Stimulated activated CD4-positive, alpha-beta T cell treated with anti-CD3 and anti-CD28 coated beads, Interleukin-2, amount 100 ng/mL, for 24 hours (primary cell): ENCODE data around the gene SPP2.

Experiments used
- DNase-seq, 2 donors: peaks; one replicate each; pipeline ENCODE4 v3.0.0-alpha.2; 2020

The SPP2 gene, protein sequence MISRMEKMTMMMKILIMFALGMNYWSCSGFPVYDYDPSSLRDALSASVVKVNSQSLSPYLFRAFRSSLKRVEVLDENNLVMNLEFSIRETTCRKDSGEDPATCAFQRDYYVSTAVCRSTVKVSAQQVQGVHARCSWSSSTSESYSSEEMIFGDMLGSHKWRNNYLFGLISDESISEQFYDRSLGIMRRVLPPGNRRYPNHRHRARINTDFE

GRCh38 chr2:234050455-234051135 lies at the start of gene SPP2:
Gene SPP2 (plus strand): TSS chr2:234050702. CDS start chr2:234050787, 85 bp downstream.
- DNase-seq: no peak

GRCh38 chr2:234001380-234002160 lies 48.9 kb upstream of the SPP2 start:
- no peak for DNase-seq

- no peak for DNase-seq
Observed at GRCh38 chr2:234002281-234002680, 48.2 kb upstream of the SPP2 start.

DNA sequence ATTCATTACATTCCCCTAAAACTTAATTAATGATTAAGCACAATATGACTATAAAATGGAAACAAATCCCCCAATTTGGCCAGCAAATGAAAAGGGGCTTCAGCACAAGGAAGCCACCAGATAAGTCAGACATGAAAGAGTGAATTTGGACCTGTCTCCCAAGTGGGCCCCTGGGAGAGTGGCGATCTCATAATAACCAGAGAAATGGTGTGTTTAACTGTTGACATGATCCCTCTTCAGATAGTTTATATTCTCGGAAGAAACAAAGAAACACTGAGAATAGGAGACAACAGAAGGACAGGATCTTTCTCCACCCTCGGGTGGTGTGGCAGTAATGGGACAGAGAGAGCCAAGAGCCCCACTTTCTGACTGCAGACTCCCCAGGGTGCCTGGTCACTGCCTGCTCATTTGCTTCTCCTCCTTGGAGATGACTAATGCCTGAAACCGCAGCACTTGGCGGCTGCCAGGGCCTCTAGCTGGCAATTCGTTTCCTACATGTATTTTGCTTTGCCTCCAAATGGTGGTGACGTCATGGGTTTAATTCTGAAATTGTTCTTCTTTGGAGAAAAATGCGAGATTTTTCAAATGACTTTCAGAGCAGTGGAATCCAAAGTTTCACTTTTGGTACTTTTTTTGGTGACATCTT lies 46.4 kb upstream of the SPP2 start:
- peak in 1 of 2 donors; percentile 36 for DNase-seq

- DNase-seq: no peak
Observed at GRCh38 chr2:234005126-234005525, 45.4 kb upstream of the SPP2 start.

GRCh38 chr2:234006501-234006900 lies 44.0 kb upstream of the SPP2 start:
- DNase-seq: no peak

DNA sequence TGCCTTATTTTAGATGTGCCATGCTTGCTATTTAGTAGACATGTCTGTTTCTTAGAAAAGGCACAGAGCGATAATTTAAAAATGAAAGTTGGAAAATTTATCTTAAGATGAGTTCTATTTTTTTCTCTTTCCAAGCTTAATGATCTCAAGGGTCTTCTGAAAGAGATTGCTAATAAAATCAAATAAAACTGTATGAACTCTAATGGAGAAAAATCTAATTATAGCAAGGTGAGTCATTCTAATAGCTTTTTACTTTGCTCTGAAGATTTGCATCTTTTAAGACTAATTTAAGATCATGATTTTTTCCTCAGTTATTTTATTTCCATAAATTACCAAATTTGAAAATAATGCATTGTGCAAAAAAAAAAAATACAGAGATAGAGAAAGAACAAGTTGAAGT lies 36.1 kb upstream of the SPP2 start:
- no peak for DNase-seq

- DNase-seq: no peak
Observed at GRCh38 chr2:234015861-234016260, 34.6 kb upstream of the SPP2 start.

- DNase-seq: no peak
Observed at GRCh38 chr2:234019896-234020295, 30.6 kb upstream of the SPP2 start.

DNA sequence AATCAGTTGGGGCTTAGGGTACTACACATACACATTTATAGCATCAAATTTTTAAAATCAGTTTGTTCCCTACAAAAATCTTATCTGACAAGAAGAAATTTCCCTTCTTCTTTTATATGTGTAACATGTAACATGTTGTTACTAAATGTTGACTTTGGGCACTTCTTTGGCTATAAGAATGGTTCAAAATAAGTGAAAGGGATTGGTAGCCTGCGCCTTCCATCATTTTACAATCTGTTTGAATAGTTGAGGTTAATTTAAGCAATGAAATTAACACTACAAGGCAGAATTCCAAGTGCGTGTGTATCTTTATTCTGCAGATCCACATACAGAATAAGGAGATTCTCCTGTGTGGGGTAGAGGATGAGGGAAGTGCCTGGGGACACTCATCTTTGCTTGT lies 30.2 kb upstream of the SPP2 start:
- no peak for DNase-seq

GRCh38 chr2:234022424-234022823 lies 28.1 kb upstream of the SPP2 start:
- no peak for DNase-seq

DNA sequence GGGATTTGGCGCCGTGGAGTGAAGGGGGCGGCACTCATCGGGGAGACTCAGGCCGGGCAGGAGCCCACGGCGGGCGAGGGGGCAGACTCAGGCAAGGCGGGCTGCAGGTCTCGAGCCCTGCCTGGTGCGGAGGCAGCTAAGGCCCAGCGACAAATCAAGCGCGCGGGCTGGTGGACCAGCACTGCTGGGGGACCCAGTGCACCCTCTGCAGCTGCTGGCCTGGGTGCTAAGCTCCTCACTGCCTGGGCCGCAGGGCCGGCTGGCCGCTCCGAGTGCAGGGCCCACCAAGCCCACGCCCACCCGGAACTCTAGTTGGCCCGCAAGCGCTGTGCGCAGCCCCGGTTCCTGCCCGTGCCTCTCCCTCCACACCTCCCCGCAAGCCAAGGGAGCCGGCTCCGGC lies 26.2 kb upstream of the SPP2 start:
- DNase-seq: no peak

- no peak for DNase-seq
Observed at GRCh38 chr2:234025466-234025865, 25.0 kb upstream of the SPP2 start.

DNA sequence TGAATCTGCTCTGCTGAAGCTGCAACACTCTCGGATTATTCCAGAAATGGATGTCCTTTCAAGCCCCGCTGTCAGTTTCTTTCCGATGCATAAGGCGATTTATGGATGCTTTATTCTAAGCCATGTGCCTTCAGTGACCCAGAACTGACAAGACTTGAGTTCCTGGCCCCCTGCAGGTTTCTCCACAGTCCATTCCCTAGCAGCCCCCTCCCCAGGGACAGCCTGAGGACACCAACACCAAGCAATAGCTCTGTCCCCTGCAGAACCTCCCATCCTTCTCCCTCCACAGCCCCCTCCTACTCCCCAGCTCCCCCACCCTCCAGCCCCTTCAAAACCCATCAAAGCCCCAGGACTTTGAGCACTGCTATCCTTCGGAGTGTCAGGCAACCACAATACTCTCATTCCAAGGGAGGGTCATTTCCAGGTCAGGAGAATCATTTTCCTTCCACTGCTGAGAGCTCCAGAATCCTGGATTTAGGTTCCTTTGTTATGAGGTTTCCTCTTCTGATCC lies 24.6 kb upstream of the SPP2 start:
- no peak for DNase-seq

- DNase-seq: no peak
Observed at GRCh38 chr2:234026693-234027254, 23.7 kb upstream of the SPP2 start.

- no peak for DNase-seq
Observed at GRCh38 chr2:234027641-234028040, 22.9 kb upstream of the SPP2 start.

- no peak for DNase-seq
Observed at GRCh38 chr2:234029150-234029733, 21.3 kb upstream of the SPP2 start.

GRCh38 chr2:234031207-234031606 lies 19.3 kb upstream of the SPP2 start:
- no peak for DNase-seq

DNA sequence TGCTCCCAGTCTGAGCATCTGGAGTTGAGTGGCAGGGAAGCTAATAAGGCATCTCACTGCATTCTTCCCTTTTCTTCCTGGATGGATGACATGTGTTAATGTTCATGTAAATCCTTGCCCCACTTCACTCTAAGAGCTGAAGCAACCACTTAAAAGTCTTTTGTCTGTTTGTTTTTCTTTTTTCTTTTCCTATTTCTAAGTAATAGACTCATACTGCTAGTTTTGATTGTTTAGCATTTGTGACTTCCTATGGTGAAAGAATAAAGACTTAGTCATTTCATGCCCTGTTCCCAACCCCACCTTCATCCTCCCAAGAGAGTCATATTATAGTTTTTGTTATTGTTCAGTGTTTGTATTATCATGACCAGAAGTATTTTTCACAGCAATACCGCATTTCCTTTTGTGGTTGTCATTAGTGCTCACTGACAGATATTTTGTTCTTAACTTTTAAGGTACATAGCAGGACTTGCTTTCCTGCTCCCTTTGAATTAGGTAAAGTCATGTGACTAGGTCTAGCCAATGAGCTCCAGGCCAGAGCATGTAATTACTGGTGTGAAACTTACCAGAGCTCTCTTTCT lies 18.1 kb upstream of the SPP2 start:
- no peak for DNase-seq

GRCh38 chr2:234033174-234033573 lies 17.3 kb upstream of the SPP2 start:
- no peak for DNase-seq

DNA sequence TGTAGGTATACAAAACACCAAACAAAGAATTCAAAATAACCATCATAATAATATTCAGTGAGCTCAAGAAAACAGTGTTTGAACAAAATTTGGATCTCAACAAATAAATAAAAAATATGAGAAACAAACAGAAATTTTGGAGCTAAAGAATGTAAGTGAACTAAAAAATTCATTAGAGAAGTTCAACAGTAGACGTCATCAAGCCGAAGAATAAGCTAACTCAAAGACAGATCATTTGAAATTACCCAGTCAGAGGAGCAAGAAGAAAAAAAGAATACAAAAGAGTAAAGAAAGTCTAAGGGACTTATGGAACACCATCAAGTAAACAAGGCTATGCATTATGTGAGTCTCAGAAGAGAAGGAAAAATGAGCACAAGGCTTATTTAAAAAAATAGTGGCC lies 16.6 kb upstream of the SPP2 start:
- DNase-seq: no peak
